HepG2 (cell line): Measurements from ENCODE around the gene FAM174C. TPM values are rescaled to one million over a fixed set of nuclear protein-coding genes. Genes with fewer than 3 reads are reported as not detected.

Experiments
- AKAP8 ChIP-seq: sonication (generic); formaldehyde crosslinking; IDR thresholded peaks from 2 replicates; pipeline ENCODE4 v1.5.1; 2020; ENCODE audit warnings: mild to moderate bottlenecking, missing genetic modification reagents
- ARNT2 ChIP-seq: sonication (generic); formaldehyde crosslinking; IDR thresholded peaks from 2 replicates; pipeline ENCODE4 v1.8.0; 2022; ENCODE audit warnings: mild to moderate bottlenecking, low read depth, missing genetic modification reagents, moderate library complexity
- CCDC6 ChIP-seq: sonication (generic); formaldehyde crosslinking; IDR thresholded peaks from 2 replicates; pipeline ENCODE4 v1.8.1; 2022; ENCODE audit warnings: mild to moderate bottlenecking, missing genetic modification reagents, moderate library complexity
- JDP2 ChIP-seq: sonication (generic); formaldehyde crosslinking; IDR thresholded peaks from 2 replicates; pipeline ENCODE4 v1.8.1; 2022; ENCODE audit warnings: missing genetic modification reagents, borderline replicate concordance
- KDM4B ChIP-seq: sonication (generic); formaldehyde crosslinking; IDR thresholded peaks from 2 replicates; pipeline ENCODE4 v1.4.0; 2020; ENCODE audit warnings: missing genetic modification reagents
- RFX5 ChIP-seq: IDR thresholded peaks from 2 replicates; pipeline ENCODE4 v1.6.1; 2011; ENCODE audit warnings: low read depth, low read length, improper control_type of control experiment
- ZNF556 ChIP-seq: sonication (generic); formaldehyde crosslinking; IDR thresholded peaks from 2 replicates; pipeline ENCODE4 v1.4.0; 2020; ENCODE audit warnings: mild to moderate bottlenecking, missing genetic modification reagents, borderline replicate concordance
- polyA plus RNA-seq, 8 experiments: library from polyadenylated mRNA; depleted of rRNA in 3 of 8; stranded (reverse) in 7 of 8; unstranded in 1 of 8; fragments of >200 nt; fragmentation: Illumina TruSeq in 4 of 8; extraction: Trizol in 4 of 8; gene quantifications; 2 replicates each; pipeline versions ENCODE4 v1.2.1 to v1.2.3, GENCODE V29; 2011 to 2016; ENCODE audit warnings: low read depth in 4 of 8, missing spikeins in 1 of 8, mixed read lengths in 1 of 8; ENCODE audit not compliant: insufficient read depth in 1 of 8
- total RNA-seq, 5 experiments: library from RNA; depleted of rRNA; stranded (reverse); fragments of >200 nt; fragmentation: Illumina TruSeq; extraction: Trizol; gene quantifications; 2 replicates each; pipeline ENCODE4 v1.2.3, GENCODE V29; 2016; ENCODE audit warnings: low read depth in 1 of 5
- TF ChIP-seq, protein P1 (sequence below): IDR thresholded peaks from 2 replicates; pipeline ENCODE4 v1.6.1; 2016; ENCODE audit warnings: low read depth
- TF ChIP-seq, protein P2 (sequence below), 2 experiments: sonication (generic) in 1 of 2; formaldehyde crosslinking in 1 of 2; IDR thresholded peaks; 2 replicates each; pipeline versions ENCODE4 v1.4.0 to v1.6.1; 2016 to 2020; ENCODE audit warnings: borderline replicate concordance in 1 of 2, low read depth in 1 of 2, mild to moderate bottlenecking in 1 of 2, missing genetic modification reagents in 1 of 2
- TF ChIP-seq, protein P3 (sequence below): sonication (generic); formaldehyde crosslinking; IDR thresholded peaks from 2 replicates; pipeline ENCODE4 v1.8.1; 2022; ENCODE audit warnings: low read depth, mild to moderate bottlenecking, missing genetic modification reagents
- TF ChIP-seq, protein P4 (sequence below): sonication (generic); formaldehyde crosslinking; IDR thresholded peaks from 2 replicates; pipeline ENCODE4 v1.5.0; 2020; ENCODE audit warnings: mild to moderate bottlenecking, missing genetic modification reagents
- TF ChIP-seq, protein P5 (sequence below): sonication (generic); formaldehyde crosslinking; conservative IDR thresholded peaks from 2 replicates; pipeline ENCODE4 v1.5.0; 2020; ENCODE audit warnings: missing genetic modification reagents
- TF ChIP-seq, protein P6 (sequence below): sonication (generic); formaldehyde crosslinking; IDR thresholded peaks from 2 replicates; pipeline ENCODE4 v1.8.0; 2022; ENCODE audit warnings: missing genetic modification reagents, mild to moderate bottlenecking, inconsistent platforms, borderline replicate concordance

The FAM174C gene
- total and polyA plus RNA-seq, 2 of the 13 experiments (the other 11 are each of a cell fraction or from before 2014, with no cell fraction given), result 19.5 to 31.3 TPM

DNA sequence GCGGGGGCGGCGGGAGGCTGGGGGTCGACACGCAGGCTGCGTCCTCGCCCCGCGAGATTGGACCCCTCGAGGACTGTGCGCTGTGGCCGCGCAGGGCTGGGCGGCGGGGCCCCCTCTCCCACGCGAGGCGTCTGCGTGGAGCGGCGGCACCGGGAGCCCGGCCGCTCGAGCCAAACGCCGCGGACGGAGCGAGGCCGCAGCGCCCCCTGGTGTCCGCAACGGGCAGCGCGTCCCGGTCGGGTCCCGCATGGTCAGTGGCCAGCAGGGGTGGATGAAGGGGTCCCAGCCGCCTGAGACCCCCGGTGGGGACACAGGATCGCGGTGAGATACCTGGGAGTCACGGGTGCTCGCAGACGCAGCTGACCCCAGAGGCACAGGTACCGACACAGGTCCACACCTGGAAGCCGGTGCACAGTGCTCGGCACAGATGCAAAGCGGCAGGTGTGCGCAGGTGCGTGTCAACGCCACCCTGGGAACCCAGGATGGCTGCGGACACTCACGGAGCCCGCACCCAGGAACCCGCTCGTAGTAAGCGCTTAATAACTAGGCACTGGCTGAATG is 8.3 kb upstream of the FAM174C start (continued):
- TF ChIP-seq, protein P1, sequence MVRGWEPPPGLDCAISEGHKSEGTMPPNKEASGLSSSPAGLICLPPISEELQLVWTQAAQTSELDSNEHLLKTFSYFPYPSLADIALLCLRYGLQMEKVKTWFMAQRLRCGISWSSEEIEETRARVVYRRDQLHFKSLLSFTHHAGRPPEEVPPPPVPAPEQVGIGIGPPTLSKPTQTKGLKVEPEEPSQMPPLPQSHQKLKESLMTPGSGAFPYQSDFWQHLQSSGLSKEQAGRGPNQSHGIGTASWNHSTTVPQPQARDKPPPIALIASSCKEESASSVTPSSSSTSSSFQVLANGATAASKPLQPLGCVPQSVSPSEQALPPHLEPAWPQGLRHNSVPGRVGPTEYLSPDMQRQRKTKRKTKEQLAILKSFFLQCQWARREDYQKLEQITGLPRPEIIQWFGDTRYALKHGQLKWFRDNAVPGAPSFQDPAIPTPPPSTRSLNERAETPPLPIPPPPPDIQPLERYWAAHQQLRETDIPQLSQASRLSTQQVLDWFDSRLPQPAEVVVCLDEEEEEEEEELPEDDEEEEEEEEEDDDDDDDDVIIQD (CRISPR knock-in tag), result no peak
- TF ChIP-seq, protein P2, sequence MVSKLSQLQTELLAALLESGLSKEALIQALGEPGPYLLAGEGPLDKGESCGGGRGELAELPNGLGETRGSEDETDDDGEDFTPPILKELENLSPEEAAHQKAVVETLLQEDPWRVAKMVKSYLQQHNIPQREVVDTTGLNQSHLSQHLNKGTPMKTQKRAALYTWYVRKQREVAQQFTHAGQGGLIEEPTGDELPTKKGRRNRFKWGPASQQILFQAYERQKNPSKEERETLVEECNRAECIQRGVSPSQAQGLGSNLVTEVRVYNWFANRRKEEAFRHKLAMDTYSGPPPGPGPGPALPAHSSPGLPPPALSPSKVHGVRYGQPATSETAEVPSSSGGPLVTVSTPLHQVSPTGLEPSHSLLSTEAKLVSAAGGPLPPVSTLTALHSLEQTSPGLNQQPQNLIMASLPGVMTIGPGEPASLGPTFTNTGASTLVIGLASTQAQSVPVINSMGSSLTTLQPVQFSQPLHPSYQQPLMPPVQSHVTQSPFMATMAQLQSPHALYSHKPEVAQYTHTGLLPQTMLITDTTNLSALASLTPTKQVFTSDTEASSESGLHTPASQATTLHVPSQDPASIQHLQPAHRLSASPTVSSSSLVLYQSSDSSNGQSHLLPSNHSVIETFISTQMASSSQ (IDR thresholded peaks at IDR 0.05; ENCODE audit: low read depth), result no peak
- TF ChIP-seq, protein P2 (CRISPR knock-in tag; IDR thresholded peaks at IDR 0.05; ENCODE audit: borderline replicate concordance), result 0 out of 2 replicates have a peak, but pooled peaks have one; percentile 51
- TF ChIP-seq, protein P3, sequence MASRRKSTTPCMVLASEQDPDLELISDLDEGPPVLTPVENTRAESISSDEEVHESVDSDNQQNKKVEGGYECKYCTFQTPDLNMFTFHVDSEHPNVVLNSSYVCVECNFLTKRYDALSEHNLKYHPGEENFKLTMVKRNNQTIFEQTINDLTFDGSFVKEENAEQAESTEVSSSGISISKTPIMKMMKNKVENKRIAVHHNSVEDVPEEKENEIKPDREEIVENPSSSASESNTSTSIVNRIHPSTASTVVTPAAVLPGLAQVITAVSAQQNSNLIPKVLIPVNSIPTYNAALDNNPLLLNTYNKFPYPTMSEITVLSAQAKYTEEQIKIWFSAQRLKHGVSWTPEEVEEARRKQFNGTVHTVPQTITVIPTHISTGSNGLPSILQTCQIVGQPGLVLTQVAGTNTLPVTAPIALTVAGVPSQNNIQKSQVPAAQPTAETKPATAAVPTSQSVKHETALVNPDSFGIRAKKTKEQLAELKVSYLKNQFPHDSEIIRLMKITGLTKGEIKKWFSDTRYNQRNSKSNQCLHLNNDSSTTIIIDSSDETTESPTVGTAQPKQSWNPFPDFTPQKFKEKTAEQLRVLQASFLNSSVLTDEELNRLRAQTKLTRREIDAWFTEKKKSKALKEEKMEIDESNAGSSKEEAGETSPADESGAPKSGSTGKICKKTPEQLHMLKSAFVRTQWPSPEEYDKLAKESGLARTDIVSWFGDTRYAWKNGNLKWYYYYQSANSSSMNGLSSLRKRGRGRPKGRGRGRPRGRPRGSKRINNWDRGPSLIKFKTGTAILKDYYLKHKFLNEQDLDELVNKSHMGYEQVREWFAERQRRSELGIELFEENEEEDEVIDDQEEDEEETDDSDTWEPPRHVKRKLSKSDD (CRISPR knock-in tag), result no peak
- 0 out of 2 replicates have a peak, but pooled peaks have one; percentile 35 for TF ChIP-seq ZNF556 (CRISPR knock-in tag)
- no peak for TF ChIP-seq KDM4B (CRISPR knock-in tag)
- TF ChIP-seq RFX5, result no peak
- TF ChIP-seq ARNT2 (CRISPR knock-in tag), result no peak
- TF ChIP-seq AKAP8 (CRISPR knock-in tag), result peak; percentile 91
- TF ChIP-seq JDP2 (CRISPR knock-in tag), result no peak
- TF ChIP-seq, protein P4, sequence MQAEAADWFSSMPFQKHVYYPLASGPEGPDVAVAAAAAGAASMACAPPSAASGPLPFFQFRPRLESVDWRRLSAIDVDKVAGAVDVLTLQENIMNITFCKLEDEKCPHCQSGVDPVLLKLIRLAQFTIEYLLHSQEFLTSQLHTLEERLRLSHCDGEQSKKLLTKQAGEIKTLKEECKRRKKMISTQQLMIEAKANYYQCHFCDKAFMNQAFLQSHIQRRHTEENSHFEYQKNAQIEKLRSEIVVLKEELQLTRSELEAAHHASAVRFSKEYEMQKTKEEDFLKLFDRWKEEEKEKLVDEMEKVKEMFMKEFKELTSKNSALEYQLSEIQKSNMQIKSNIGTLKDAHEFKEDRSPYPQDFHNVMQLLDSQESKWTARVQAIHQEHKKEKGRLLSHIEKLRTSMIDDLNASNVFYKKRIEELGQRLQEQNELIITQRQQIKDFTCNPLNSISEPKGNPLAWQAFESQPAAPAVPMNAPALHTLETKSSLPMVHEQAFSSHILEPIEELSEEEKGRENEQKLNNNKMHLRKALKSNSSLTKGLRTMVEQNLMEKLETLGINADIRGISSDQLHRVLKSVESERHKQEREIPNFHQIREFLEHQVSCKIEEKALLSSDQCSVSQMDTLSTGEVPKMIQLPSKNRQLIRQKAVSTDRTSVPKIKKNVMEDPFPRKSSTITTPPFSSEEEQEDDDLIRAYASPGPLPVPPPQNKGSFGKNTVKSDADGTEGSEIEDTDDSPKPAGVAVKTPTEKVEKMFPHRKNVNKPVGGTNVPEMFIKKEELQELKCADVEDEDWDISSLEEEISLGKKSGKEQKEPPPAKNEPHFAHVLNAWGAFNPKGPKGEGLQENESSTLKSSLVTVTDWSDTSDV (CRISPR knock-in tag), result no peak; the same call in 1 of the 2 replicates
- TF ChIP-seq CCDC6, result no peak; the same call in 1 of the 2 replicates
- TF ChIP-seq, protein P5, sequence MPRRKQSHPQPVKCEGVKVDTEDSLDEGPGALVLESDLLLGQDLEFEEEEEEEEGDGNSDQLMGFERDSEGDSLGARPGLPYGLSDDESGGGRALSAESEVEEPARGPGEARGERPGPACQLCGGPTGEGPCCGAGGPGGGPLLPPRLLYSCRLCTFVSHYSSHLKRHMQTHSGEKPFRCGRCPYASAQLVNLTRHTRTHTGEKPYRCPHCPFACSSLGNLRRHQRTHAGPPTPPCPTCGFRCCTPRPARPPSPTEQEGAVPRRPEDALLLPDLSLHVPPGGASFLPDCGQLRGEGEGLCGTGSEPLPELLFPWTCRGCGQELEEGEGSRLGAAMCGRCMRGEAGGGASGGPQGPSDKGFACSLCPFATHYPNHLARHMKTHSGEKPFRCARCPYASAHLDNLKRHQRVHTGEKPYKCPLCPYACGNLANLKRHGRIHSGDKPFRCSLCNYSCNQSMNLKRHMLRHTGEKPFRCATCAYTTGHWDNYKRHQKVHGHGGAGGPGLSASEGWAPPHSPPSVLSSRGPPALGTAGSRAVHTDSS (CRISPR knock-in tag), result no peak; the same call in 1 of the 2 replicates
- TF ChIP-seq, protein P6, sequence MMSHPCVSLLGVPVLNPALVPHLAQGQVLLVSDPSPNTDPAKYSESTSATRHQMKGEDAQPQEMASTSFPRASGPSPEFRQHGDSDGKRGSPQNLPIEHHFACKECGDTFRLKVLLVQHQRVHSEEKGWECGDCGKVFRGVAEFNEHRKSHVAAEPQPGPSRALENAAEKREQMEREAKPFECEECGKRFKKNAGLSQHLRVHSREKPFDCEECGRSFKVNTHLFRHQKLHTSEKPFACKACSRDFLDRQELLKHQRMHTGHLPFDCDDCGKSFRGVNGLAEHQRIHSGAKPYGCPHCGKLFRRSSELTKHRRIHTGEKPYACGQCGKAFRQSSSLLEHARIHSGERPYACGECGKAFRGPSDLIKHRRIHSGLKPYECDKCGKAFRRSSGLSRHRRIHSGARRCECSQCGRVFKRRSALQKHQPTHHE (CRISPR knock-in tag), result no peak
